HEK293 (cell line): ENCODE results near the gene CIAPIN1.

Source experiments
- GLI4 ChIP-seq: fragments of 450-650 bp; formaldehyde crosslinking; IDR thresholded peaks from 2 replicates; pipeline ENCODE4 v1.5.1; 2016; ENCODE audit warnings: missing biosample characterization, missing genetic modification characterization
- HOXA7 ChIP-seq: sonication (generic); formaldehyde crosslinking; IDR thresholded peaks from 2 replicates; pipeline ENCODE4 v1.8.1; 2022; ENCODE audit warnings: missing genetic modification reagents, borderline replicate concordance
- OSR2 ChIP-seq: fragments of 450-650 bp; formaldehyde crosslinking; IDR thresholded peaks from 2 replicates; pipeline ENCODE4 v1.5.1; 2016; ENCODE audit warnings: missing biosample characterization, missing genetic modification characterization
- PATZ1 ChIP-seq: fragments of 450-650 bp; formaldehyde crosslinking; IDR thresholded peaks from 2 replicates; pipeline ENCODE4 v1.5.1; 2016; ENCODE audit warnings: missing biosample characterization, missing genetic modification characterization
- ZNF114 ChIP-seq: fragments of 450-650 bp; formaldehyde crosslinking; IDR thresholded peaks from 2 replicates; pipeline ENCODE4 v1.5.0; 2017; ENCODE audit warnings: missing biosample characterization, missing genetic modification characterization
- ZNF549 ChIP-seq: fragments of 450-650 bp; IDR thresholded peaks from 2 replicates; pipeline ENCODE4 v1.5.1; 2018; ENCODE audit warnings: missing biosample characterization, missing genetic modification characterization, mild to moderate bottlenecking, inconsistent platforms, moderate library complexity
- TF ChIP-seq, protein P1 (sequence below): fragments of 450-650 bp; formaldehyde crosslinking; IDR thresholded peaks from 2 replicates; pipeline ENCODE4 v1.5.1; 2016; ENCODE audit warnings: missing biosample characterization, missing genetic modification characterization

- TF ChIP-seq, protein P1, sequence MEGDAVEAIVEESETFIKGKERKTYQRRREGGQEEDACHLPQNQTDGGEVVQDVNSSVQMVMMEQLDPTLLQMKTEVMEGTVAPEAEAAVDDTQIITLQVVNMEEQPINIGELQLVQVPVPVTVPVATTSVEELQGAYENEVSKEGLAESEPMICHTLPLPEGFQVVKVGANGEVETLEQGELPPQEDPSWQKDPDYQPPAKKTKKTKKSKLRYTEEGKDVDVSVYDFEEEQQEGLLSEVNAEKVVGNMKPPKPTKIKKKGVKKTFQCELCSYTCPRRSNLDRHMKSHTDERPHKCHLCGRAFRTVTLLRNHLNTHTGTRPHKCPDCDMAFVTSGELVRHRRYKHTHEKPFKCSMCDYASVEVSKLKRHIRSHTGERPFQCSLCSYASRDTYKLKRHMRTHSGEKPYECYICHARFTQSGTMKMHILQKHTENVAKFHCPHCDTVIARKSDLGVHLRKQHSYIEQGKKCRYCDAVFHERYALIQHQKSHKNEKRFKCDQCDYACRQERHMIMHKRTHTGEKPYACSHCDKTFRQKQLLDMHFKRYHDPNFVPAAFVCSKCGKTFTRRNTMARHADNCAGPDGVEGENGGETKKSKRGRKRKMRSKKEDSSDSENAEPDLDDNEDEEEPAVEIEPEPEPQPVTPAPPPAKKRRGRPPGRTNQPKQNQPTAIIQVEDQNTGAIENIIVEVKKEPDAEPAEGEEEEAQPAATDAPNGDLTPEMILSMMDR, result no peak
- TF ChIP-seq ZNF114 (tag by site-specific recombination) (no peak), HOXA7 (CRISPR knock-in tag) (no peak), GLI4 (tag by site-specific recombination) (no peak), ZNF549 (tag by site-specific recombination) (no peak), OSR2 (tag by site-specific recombination) (no peak), PATZ1 (no peak)
Observed at GRCh38 chr16:57427307-57427706, 19.9 kb downstream of the CIAPIN1 start.
